A549 (cell line): ENCODE data around the gene OR11H7. TPM values are rescaled to one million over a fixed set of nuclear protein-coding genes. Genes with fewer than 3 reads are reported as not detected.
"Not testable (repeated sequence)": the region's sequence is repeated elsewhere in the genome, so short reads cannot be mapped to it uniquely, and the experiment has no call there.

ENCODE experiments used
- ATAC-seq, 2 experiments: fragments of 200-7000 bp in 1 of 2; fragments of >200 bp in 1 of 2; cut with Nextera tagmentation in 1 of 2; cut with Tn5 transposase in 1 of 2; 3 replicates each; pipeline versions ENCODE4 v1.8.0 to v1.9.1; 2018 to 2020; ENCODE audit warnings: mild to moderate bottlenecking in 1 of 2, moderate library complexity in 1 of 2
- CTCF ChIA-PET: fragments of 300-600 bp; sonication (Branson Sonifier 250); formaldehyde crosslinking; extraction: SDS; loops from one replicate; lab custom pipeline; 2021; ENCODE audit warnings: antibody characterized with exemption, inconsistent platforms; lab: Yijun Ruan, JAX
- POLR2A ChIA-PET: fragments of 350-600 bp; formaldehyde crosslinking; extraction: SDS; loops from one replicate; lab custom pipeline; 2021; ENCODE audit warnings: antibody characterized with exemption, inconsistent platforms; lab: Yijun Ruan, JAX
- DNase-seq, 2 experiments: peaks; one replicate each; pipeline versions ENCODE4 v3.0.0 to v3.0.0-alpha.2; 2011 to 2016; ENCODE audit warnings: low read depth in 1 of 2, low spot score in 1 of 2
- FAIRE-seq: peaks from 2 replicates; lab custom pipeline; 2011; peaks lifted over from hg19 to GRCh38; lab: Jason Lieb, UNC
- H3K27ac ChIP-seq, 2 experiments: fragments of >200 bp; sonication (Bioruptor Twin); formaldehyde crosslinking; 3 replicates each; pipeline ENCODE4 v1.5.1; 2016 to 2017
- H3K4me1 ChIP-seq: fragments of >200 bp; sonication (Bioruptor Twin); formaldehyde crosslinking; 3 replicates; pipeline ENCODE4 v1.6.1; 2016
- H3K4me2 ChIP-seq: fragments of >200 bp; sonication (Bioruptor Twin); formaldehyde crosslinking; 3 replicates; pipeline ENCODE4 v1.6.1; 2016
- H3K4me3 ChIP-seq: fragments of >200 bp; sonication (Bioruptor Twin); formaldehyde crosslinking; 3 replicates; pipeline ENCODE4 v1.5.1; 2016
- H3K9me3 ChIP-seq: fragments of >200 bp; sonication (Bioruptor Twin); formaldehyde crosslinking; 3 replicates; pipeline ENCODE4 v1.6.1; 2016
- BCL3 ChIP-seq: fragments of >200 bp; sonication (Bioruptor Twin); formaldehyde crosslinking; IDR thresholded peaks from 3 replicates; pipeline ENCODE4 v1.6.1; 2016
- CBX2 ChIP-seq: fragments of 200-600 bp; sonication (generic); IDR thresholded peaks from 2 replicates; pipeline ENCODE4 v1.6.1; 2016; ENCODE audit warnings: low read depth, mild to moderate bottlenecking, borderline replicate concordance
- CBX8 ChIP-seq: fragments of 200-600 bp; sonication (generic); IDR thresholded peaks from 2 replicates; pipeline ENCODE4 v1.6.1; 2016
- CHD2 ChIP-seq: fragments of 150-350 bp; IDR thresholded peaks from 2 replicates; pipeline ENCODE4 v1.6.1; 2014; ENCODE audit warnings: low read length; ENCODE audit not compliant: partially characterized antibody
- CHD4 ChIP-seq: fragments of 200-600 bp; sonication (generic); IDR thresholded peaks from 2 replicates; pipeline ENCODE4 v1.6.1; 2016; ENCODE audit warnings: antibody characterized with exemption, mild to moderate bottlenecking, borderline replicate concordance
- EP300 ChIP-seq, 2 experiments: fragments of >200 bp; sonication (Bioruptor Twin); formaldehyde crosslinking; IDR thresholded peaks; 2 replicates in 1 of 2; 3 replicates in 1 of 2; pipeline ENCODE4 v1.6.1; 2016 to 2017
- FOXS1 ChIP-seq: fragments of 250-450 bp; sonication (Bioruptor Pico); IDR thresholded peaks from 2 replicates; pipeline ENCODE4 v1.5.0; 2020; ENCODE audit warnings: mild to moderate bottlenecking, moderate library complexity
- HDAC2 ChIP-seq: fragments of 200-600 bp; sonication (generic); IDR thresholded peaks from 2 replicates; pipeline ENCODE4 v1.6.1; 2016
- HES2 ChIP-seq: fragments of >200 bp; sonication (Bioruptor Twin); formaldehyde crosslinking; IDR thresholded peaks from 2 replicates; pipeline ENCODE4 v1.6.1; 2016
- HEYL ChIP-seq: fragments of 250-450 bp; sonication (Bioruptor Pico); IDR thresholded peaks from 2 replicates; pipeline ENCODE4 v1.8.0; 2021; ENCODE audit warnings: mild to moderate bottlenecking, moderate library complexity
- HOXB13 ChIP-seq: fragments of 250-450 bp; sonication (Bioruptor Pico); IDR thresholded peaks from 2 replicates; pipeline ENCODE4 v1.5.0; 2020; ENCODE audit warnings: low read depth, mild to moderate bottlenecking, moderate library complexity
- KDM1A ChIP-seq: fragments of 200-600 bp; sonication (generic); IDR thresholded peaks from 2 replicates; pipeline ENCODE4 v1.6.1; 2016; ENCODE audit warnings: low read depth, mild to moderate bottlenecking
- MAFK ChIP-seq: fragments of 450-650 bp; IDR thresholded peaks from 2 replicates; pipeline ENCODE4 v1.6.1; 2014; ENCODE audit not compliant: partially characterized antibody
- MAZ ChIP-seq: fragments of 150-350 bp; IDR thresholded peaks from 2 replicates; pipeline ENCODE4 v1.6.1; 2014; ENCODE audit warnings: antibody characterized with exemption, low read depth, low read length, borderline replicate concordance
- MYC ChIP-seq: IDR thresholded peaks from 2 replicates; pipeline ENCODE4 v1.6.1; 2012; ENCODE audit warnings: mild to moderate bottlenecking, inconsistent platforms, low read length, improper control_type of control experiment, borderline replicate concordance
- NFE2L2 ChIP-seq: fragments of 150-350 bp; conservative IDR thresholded peaks from 2 replicates; pipeline ENCODE4 v1.6.1; 2014; ENCODE audit warnings: low read length
- NPAS2 ChIP-seq: fragments of 250-450 bp; sonication (Bioruptor Pico); IDR thresholded peaks from 2 replicates; pipeline ENCODE4 v1.8.0; 2022; ENCODE audit warnings: mild to moderate bottlenecking, moderate library complexity, borderline replicate concordance
- NR3C1 ChIP-seq: fragments of >200 bp; sonication (Bioruptor Twin); formaldehyde crosslinking; IDR thresholded peaks from 3 replicates; pipeline ENCODE4 v1.6.1; 2017
- PBX3 ChIP-seq: IDR thresholded peaks from 2 replicates; pipeline ENCODE4 v1.6.1; 2012
- RAD21 ChIP-seq, 2 experiments: fragments of >200 bp in 1 of 2; sonication (Bioruptor Twin) in 1 of 2; formaldehyde crosslinking in 1 of 2; IDR thresholded peaks in 1 of 2; conservative IDR thresholded peaks in 1 of 2; 2 replicates in 1 of 2; 3 replicates in 1 of 2; pipeline ENCODE4 v1.6.1; 2012 to 2018; ENCODE audit warnings: inconsistent platforms in 1 of 2
- RNF2 ChIP-seq: fragments of 200-600 bp; sonication (generic); IDR thresholded peaks from 2 replicates; pipeline ENCODE4 v1.6.1; 2016; ENCODE audit warnings: low read depth, mild to moderate bottlenecking, antibody characterized with exemption, moderate library complexity, borderline replicate concordance
- SMC3 ChIP-seq: fragments of >200 bp; sonication (Bioruptor Twin); formaldehyde crosslinking; IDR thresholded peaks from 3 replicates; pipeline ENCODE4 v1.6.1; 2018; ENCODE audit warnings: inconsistent platforms
- SREBF2 ChIP-seq: fragments of 450-650 bp; IDR thresholded peaks from 2 replicates; pipeline ENCODE4 v1.6.1; 2014; ENCODE audit warnings: mild to moderate bottlenecking, moderate library complexity
- ZC3H11A ChIP-seq: fragments of 450-650 bp; IDR thresholded peaks from 2 replicates; pipeline ENCODE4 v1.6.1; 2014; ENCODE audit warnings: antibody characterized with exemption, mild to moderate bottlenecking
- ZFP36 ChIP-seq: fragments of 450-650 bp; IDR thresholded peaks from 2 replicates; pipeline ENCODE4 v1.6.1; 2014; ENCODE audit warnings: borderline replicate concordance; ENCODE audit not compliant: partially characterized antibody
- ZNF302 ChIP-seq: fragments of 250-450 bp; sonication (Bioruptor Pico); IDR thresholded peaks from 2 replicates; pipeline ENCODE4 v1.9.0; 2021; ENCODE audit warnings: inconsistent platforms, mild to moderate bottlenecking, moderate library complexity
- WGBS: methylation state at CpG from one replicate; pipeline ENCODE4 v1.1.6; 2017; ENCODE audit errors: missing lambda C conversion rate; 5-methylcytosine and 5-hydroxymethylcytosine counted together
- polyA plus RNA-seq, 4 experiments: library from polyadenylated mRNA; depleted of rRNA in 3 of 4; stranded (reverse); fragments of >200 nt; fragmentation: RNase III in 1 of 4; extraction: RNeasy Plus Mini Kit Qiagen cat#74134 plus additional on column Dnase treatment in 1 of 4; gene quantifications; 2 replicates in 3 of 4; 3 replicates in 1 of 4; pipeline ENCODE4 v1.2.3, GENCODE V29; 2011 to 2017
- TF ChIP-seq, protein P1 (sequence below): fragments of 150-350 bp; IDR thresholded peaks from 2 replicates; pipeline ENCODE4 v1.6.1; 2014; ENCODE audit warnings: low read depth, mild to moderate bottlenecking, low read length
- TF ChIP-seq, protein P2 (sequence below): IDR thresholded peaks from 2 replicates; pipeline ENCODE4 v1.6.1; 2012; ENCODE audit warnings: low read depth, borderline replicate concordance

The OR11H7 gene
- polyA plus RNA-seq, 2 of the 4 experiments (the other 2 are of a cell fraction) = not detected

- Histone ChIP-seq H3K4me3 (no peak overlapping the region), H3K27ac (no peak overlapping the region), H3K4me2 (no peak overlapping the region), H3K9me3 (no peaks in the 10 kb centered on the region; the same call in 2 of the 3 replicates), H3K4me1 (no peaks in the 10 kb centered on the region)
- CTCF ChIA-PET = no interaction called here
- TF ChIP-seq CBX8 (no peak), ZFP36 (no peak), HEYL (CRISPR knock-in tag) (no peak), EP300 (IDR thresholded peaks at IDR 0.05) (no peak), PBX3 (no peak), RNF2 (no peak), FOXS1 (no peak), KDM1A (no peak), SMC3 (no peak), HDAC2 (no peak), BCL3 (no peak), NPAS2 (no peak), CHD4 (no peak)
- TF ChIP-seq, protein P1, sequence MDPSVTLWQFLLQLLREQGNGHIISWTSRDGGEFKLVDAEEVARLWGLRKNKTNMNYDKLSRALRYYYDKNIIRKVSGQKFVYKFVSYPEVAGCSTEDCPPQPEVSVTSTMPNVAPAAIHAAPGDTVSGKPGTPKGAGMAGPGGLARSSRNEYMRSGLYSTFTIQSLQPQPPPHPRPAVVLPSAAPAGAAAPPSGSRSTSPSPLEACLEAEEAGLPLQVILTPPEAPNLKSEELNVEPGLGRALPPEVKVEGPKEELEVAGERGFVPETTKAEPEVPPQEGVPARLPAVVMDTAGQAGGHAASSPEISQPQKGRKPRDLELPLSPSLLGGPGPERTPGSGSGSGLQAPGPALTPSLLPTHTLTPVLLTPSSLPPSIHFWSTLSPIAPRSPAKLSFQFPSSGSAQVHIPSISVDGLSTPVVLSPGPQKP = no peak
- ATAC-seq (no peak), DNase-seq (no peak), FAIRE-seq (no peak)
- POLR2A ChIA-PET = no interaction called here
- WGBS = 28% methylated on average over 3 of the region's 3 CpGs
Measured at GRCh38 chr14:20204721-20205120, 24.1 kb upstream of the OR11H7 start.

DNA sequence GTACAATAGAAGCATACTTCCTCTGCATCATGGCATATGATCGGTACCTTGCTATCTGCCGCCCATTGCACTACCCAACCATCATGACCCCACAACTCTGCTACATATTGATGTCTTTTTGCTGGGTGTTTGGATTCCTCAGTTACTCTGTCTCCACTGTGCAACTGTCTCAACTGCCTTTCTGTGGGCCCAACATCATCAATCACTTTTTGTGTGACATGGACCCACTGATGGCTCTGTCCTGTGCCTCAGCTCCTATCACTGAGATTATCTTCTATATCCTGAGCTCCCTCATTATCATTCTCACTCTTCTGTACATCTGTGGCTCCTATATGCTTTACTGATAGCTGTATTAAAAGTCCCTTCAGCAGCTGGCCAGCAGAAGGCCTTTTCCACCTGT is 19.2 kb upstream of the OR11H7 start:
- H3K4me3 ChIP-seq = no peak overlapping the region
- no peak overlapping the region for H3K27ac ChIP-seq
- ATAC-seq = no peak
- DNase-seq = no peak
- no peaks in the 10 kb centered on the region for H3K4me1 ChIP-seq
- ChIA-PET CTCF (no interaction called here), POLR2A (no interaction called here)
- TF ChIP-seq CHD2 (no peak), CBX2 (no peak), MAZ (no peak), ZC3H11A (no peak), HES2 (no peak), NR3C1 (no peak), FOXS1 (no peak), HOXB13 (no peak), SREBF2 (no peak), MYC (no peak), ZNF302 (CRISPR knock-in tag) (no peak), MAFK (no peak), NFE2L2 (no peak), RAD21 (conservative IDR thresholded peaks at IDR 0.05 in 1 of 2, IDR thresholded peaks at IDR 0.05 in 1 of 2) (no peak)
- TF ChIP-seq, protein P2, sequence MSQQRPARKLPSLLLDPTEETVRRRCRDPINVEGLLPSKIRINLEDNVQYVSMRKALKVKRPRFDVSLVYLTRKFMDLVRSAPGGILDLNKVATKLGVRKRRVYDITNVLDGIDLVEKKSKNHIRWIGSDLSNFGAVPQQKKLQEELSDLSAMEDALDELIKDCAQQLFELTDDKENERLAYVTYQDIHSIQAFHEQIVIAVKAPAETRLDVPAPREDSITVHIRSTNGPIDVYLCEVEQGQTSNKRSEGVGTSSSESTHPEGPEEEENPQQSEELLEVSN = no peak
- peaks cover under 1% of the 10 kb centered on the region; the same call in 1 of the 3 replicates for H3K9me3 ChIP-seq
- H3K4me2 ChIP-seq = no peak overlapping the region
- no peak for FAIRE-seq
- WGBS = 77% methylated on average over 2 of the region's 2 CpGs

- H3K4me3 ChIP-seq, FAIRE-seq, H3K27ac ChIP-seq, POLR2A ChIA-PET, H3K4me1 ChIP-seq, H3K9me3 ChIP-seq, ATAC-seq, CTCF ChIA-PET, DNase-seq, H3K4me2 ChIP-seq: not testable (repeated sequence)
- no CpG with 5 or more reads among the region's 28 CpGs for whole genome bisulfite sequencing
Measured at GRCh38 chr14:20212406-20212805, 16.4 kb upstream of the OR11H7 start.
